ENCODE results near the gene CTBP1. TPM values are rescaled to one million over a fixed set of nuclear protein-coding genes. Genes with fewer than 3 reads are reported as not detected.

The CTBP1 gene
- polyA plus RNA-seq, 1 donor (not counting 4 experiments of a cell fraction or from before 2014, with no cell fraction given) = 46.9 TPM

- DNase-seq (ENCODE audit: low read depth, low spot score) = no peak
- no peak overlapping the region for H3K4me2 ChIP-seq (ENCODE audit: control insufficient read depth, extremely low read depth, insufficient read depth, low read depth, low read length)
- no peak overlapping the region for H2AFZ ChIP-seq (ENCODE audit: control insufficient read depth, low read length)
- H3K27ac ChIP-seq (ENCODE audit: control insufficient read depth, insufficient read depth, low read length) = no peak overlapping the region
- no peaks in the 10 kb centered on the region for H3K79me2 ChIP-seq (ENCODE audit: control insufficient read depth, insufficient read depth, low read length)
- no peaks in the 10 kb centered on the region for H3K4me1 ChIP-seq (ENCODE audit: control insufficient read depth, extremely low read depth, insufficient read depth, low read length)
- no peak overlapping the region for H3K4me3 ChIP-seq (ENCODE audit: control insufficient read depth in 2 of 3, extremely low read depth in 1 of 3, insufficient read depth in 2 of 3, low read depth in 1 of 3, low read length in 3 of 3)
- H3K9me1 ChIP-seq (ENCODE audit: control insufficient read depth, extremely low read depth, insufficient read depth, low read length) = no peaks in the 10 kb centered on the region
- no peak for FAIRE-seq
- no peaks in the 10 kb centered on the region for H3K36me3 ChIP-seq (ENCODE audit: control insufficient read depth in 2 of 2, extremely low read depth in 1 of 2, insufficient read depth in 2 of 2, low read length in 2 of 2)
- no peaks in the 10 kb centered on the region for H3K27me3 ChIP-seq (ENCODE audit: control insufficient read depth, extremely low read depth, insufficient read depth, low read length)
- dilution Hi-C loops (cut with MboI; ENCODE audit: extremely low pct_ligation_motif_present, low sequenced_read_pairs) = no loop called here
- peaks cover 6% of the 10 kb centered on the region for H3K9me3 ChIP-seq (ENCODE audit: control insufficient read depth, low read depth, low read length)
- H3K9ac ChIP-seq (ENCODE audit: control insufficient read depth, extremely low read depth, insufficient read depth, low read length) = no peak overlapping the region
- TF ChIP-seq, protein P1, sequence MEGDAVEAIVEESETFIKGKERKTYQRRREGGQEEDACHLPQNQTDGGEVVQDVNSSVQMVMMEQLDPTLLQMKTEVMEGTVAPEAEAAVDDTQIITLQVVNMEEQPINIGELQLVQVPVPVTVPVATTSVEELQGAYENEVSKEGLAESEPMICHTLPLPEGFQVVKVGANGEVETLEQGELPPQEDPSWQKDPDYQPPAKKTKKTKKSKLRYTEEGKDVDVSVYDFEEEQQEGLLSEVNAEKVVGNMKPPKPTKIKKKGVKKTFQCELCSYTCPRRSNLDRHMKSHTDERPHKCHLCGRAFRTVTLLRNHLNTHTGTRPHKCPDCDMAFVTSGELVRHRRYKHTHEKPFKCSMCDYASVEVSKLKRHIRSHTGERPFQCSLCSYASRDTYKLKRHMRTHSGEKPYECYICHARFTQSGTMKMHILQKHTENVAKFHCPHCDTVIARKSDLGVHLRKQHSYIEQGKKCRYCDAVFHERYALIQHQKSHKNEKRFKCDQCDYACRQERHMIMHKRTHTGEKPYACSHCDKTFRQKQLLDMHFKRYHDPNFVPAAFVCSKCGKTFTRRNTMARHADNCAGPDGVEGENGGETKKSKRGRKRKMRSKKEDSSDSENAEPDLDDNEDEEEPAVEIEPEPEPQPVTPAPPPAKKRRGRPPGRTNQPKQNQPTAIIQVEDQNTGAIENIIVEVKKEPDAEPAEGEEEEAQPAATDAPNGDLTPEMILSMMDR (optimal IDR thresholded peaks at IDR 0.05 in 1 of 3, IDR thresholded peaks at IDR 0.05 in 1 of 3, conservative IDR thresholded peaks at IDR 0.05 in 1 of 3; ENCODE audit: extremely low read depth in 1 of 3, insufficient read depth in 2 of 3, low read length in 3 of 3) = no peak
- no peak for TF ChIP-seq EZH2 (IDR thresholded peaks at IDR 0.05; ENCODE audit: low read length)
- H4K20me1 ChIP-seq (ENCODE audit: control insufficient read depth, extremely low read depth, insufficient read depth, low read length) = no peaks in the 10 kb centered on the region
Measured at GRCh38 chr4:1258457-1258856, 9.5 kb upstream of the CTBP1 start.

GRCh38 chr4:1255699-1256098 is 6.8 kb upstream of the CTBP1 start:
- Histone ChIP-seq H3K9me1 (ENCODE audit: control insufficient read depth, extremely low read depth, insufficient read depth, low read length) (no peaks in the 10 kb centered on the region), H2AFZ (ENCODE audit: control insufficient read depth, low read length) (no peak overlapping the region), H3K4me3 (ENCODE audit: control insufficient read depth in 2 of 3, extremely low read depth in 1 of 3, insufficient read depth in 2 of 3, low read depth in 1 of 3, low read length in 3 of 3) (no peak overlapping the region), H3K4me2 (ENCODE audit: control insufficient read depth, extremely low read depth, insufficient read depth, low read depth, low read length) (no peak overlapping the region), H3K4me1 (ENCODE audit: control insufficient read depth, extremely low read depth, insufficient read depth, low read length) (no peaks in the 10 kb centered on the region), H3K79me2 (ENCODE audit: control insufficient read depth, insufficient read depth, low read length) (peaks cover 2% of the 10 kb centered on the region), H3K27ac (ENCODE audit: control insufficient read depth, insufficient read depth, low read length) (no peak overlapping the region), H3K27me3 (ENCODE audit: control insufficient read depth, extremely low read depth, insufficient read depth, low read length) (no peaks in the 10 kb centered on the region), H3K9me3 (ENCODE audit: control insufficient read depth, low read depth, low read length) (peaks cover 13% of the 10 kb centered on the region), H3K9ac (ENCODE audit: control insufficient read depth, extremely low read depth, insufficient read depth, low read length) (no peak overlapping the region), H3K36me3 (ENCODE audit: control insufficient read depth in 2 of 2, extremely low read depth in 1 of 2, insufficient read depth in 2 of 2, low read length in 2 of 2) (peaks cover 0 to 4% of the 10 kb centered on the region in 2 experiments), H4K20me1 (ENCODE audit: control insufficient read depth, extremely low read depth, insufficient read depth, low read length) (no peaks in the 10 kb centered on the region)
- dilution Hi-C loops (cut with MboI; ENCODE audit: extremely low pct_ligation_motif_present, low sequenced_read_pairs) = no loop called here
- DNase-seq (ENCODE audit: low read depth, low spot score) (no peak), FAIRE-seq (no peak)
- TF ChIP-seq, protein P1 (optimal IDR thresholded peaks at IDR 0.05 in 1 of 3, IDR thresholded peaks at IDR 0.05 in 1 of 3, conservative IDR thresholded peaks at IDR 0.05 in 1 of 3; ENCODE audit: extremely low read depth in 1 of 3, insufficient read depth in 2 of 3, low read length in 3 of 3) = no peak
- no peak for TF ChIP-seq EZH2 (IDR thresholded peaks at IDR 0.05; ENCODE audit: low read length)

Data from keratinocyte (primary cell).